ENCODE measurements around the gene FCHSD2. TPM values are rescaled to one million over a fixed set of nuclear protein-coding genes. Genes with fewer than 3 reads are reported as not detected.

FCHSD2 gene
- total and polyA plus RNA-seq, 2 of the 13 experiments (the other 11 are each of a cell fraction or from before 2014, with no cell fraction given): 20.5 to 24.8 TPM

DNA sequence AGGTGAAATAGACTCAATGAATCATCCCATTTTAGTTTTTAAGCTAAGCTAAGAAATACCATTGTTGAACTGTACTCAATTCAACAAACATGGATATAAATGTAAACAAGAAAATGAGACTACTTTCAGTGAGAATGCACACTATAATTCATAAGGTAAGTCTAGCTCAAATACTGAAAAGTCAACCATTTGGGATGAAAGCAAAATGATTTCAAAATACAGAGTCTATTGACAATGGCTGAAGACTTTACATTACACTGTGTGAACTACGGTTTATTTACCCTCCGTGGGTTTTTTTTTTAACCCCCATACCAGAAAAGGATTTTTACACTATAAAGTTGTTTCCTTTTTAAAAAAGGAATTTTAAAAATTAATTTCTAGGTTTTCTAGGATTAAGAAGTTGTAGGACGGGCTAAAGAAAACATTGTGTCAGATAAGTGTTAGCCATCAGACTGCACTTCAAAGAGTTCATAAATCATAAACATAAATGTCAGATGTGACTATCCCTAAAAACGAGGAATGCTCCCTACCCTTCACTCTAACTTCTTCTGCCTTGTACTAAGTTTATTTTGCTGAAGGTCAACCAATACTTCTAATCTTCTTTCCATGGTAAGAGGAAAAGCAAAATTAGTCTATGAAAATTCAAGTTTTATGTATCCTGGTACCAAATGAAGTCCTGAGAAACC is 83.0 kb downstream of the FCHSD2 start (continued):
- TF ChIP-seq, protein P1, sequence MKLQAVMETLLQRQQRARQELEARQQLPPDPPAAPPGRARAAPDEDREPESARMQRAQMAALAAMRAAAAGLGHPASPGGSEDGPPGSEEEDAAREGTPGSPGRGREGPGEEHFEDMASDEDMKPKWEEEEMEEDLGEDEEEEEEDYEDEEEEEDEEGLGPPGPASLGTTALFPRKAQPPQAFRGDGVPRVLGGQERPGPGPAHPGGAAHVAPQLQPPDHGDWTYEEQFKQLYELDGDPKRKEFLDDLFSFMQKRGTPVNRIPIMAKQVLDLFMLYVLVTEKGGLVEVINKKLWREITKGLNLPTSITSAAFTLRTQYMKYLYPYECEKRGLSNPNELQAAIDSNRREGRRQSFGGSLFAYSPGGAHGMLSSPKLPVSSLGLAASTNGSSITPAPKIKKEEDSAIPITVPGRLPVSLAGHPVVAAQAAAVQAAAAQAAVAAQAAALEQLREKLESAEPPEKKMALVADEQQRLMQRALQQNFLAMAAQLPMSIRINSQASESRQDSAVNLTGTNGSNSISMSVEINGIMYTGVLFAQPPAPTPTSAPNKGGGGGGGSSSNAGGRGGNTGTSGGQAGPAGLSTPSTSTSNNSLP (IDR thresholded peaks at IDR 0.05; ENCODE audit: low read depth, low read length): peak; percentile 70
- TF ChIP-seq ZNF329 (CRISPR knock-in tag; IDR thresholded peaks at IDR 0.05; ENCODE audit: low read depth) (no peak), ELF3 (CRISPR knock-in tag; IDR thresholded peaks at IDR 0.05) (0 out of 2 replicates have a peak, but pooled peaks have one; percentile 20), ZNF709 (CRISPR knock-in tag; IDR thresholded peaks at IDR 0.05) (no peak), ZNF333 (CRISPR knock-in tag; IDR thresholded peaks at IDR 0.05; ENCODE audit: borderline replicate concordance) (no peak), RFXANK (CRISPR knock-in tag; IDR thresholded peaks at IDR 0.05) (no peak), FOXP1 (IDR thresholded peaks at IDR 0.05) (no peak), FOXP1 (CRISPR knock-in tag; IDR thresholded peaks at IDR 0.05) (peak; percentile 46; the same call in 1 of the 2 replicates), ISL2 (CRISPR knock-in tag; IDR thresholded peaks at IDR 0.05) (peak; percentile 84), BCL6 (CRISPR knock-in tag; IDR thresholded peaks at IDR 0.05) (peak; percentile 83), SAP130 (CRISPR knock-in tag; IDR thresholded peaks at IDR 0.05; ENCODE audit: low read depth) (peak; percentile 54), MBD4 (IDR thresholded peaks at IDR 0.05; ENCODE audit: borderline replicate concordance, low read length) (no peak), ONECUT2 (CRISPR knock-in tag; IDR thresholded peaks at IDR 0.05) (no peak), DPF2 (CRISPR knock-in tag; IDR thresholded peaks at IDR 0.05; ENCODE audit: borderline replicate concordance, low read depth) (0 out of 2 replicates have a peak, but pooled peaks have one; percentile 40)
- TF ChIP-seq, protein P2, sequence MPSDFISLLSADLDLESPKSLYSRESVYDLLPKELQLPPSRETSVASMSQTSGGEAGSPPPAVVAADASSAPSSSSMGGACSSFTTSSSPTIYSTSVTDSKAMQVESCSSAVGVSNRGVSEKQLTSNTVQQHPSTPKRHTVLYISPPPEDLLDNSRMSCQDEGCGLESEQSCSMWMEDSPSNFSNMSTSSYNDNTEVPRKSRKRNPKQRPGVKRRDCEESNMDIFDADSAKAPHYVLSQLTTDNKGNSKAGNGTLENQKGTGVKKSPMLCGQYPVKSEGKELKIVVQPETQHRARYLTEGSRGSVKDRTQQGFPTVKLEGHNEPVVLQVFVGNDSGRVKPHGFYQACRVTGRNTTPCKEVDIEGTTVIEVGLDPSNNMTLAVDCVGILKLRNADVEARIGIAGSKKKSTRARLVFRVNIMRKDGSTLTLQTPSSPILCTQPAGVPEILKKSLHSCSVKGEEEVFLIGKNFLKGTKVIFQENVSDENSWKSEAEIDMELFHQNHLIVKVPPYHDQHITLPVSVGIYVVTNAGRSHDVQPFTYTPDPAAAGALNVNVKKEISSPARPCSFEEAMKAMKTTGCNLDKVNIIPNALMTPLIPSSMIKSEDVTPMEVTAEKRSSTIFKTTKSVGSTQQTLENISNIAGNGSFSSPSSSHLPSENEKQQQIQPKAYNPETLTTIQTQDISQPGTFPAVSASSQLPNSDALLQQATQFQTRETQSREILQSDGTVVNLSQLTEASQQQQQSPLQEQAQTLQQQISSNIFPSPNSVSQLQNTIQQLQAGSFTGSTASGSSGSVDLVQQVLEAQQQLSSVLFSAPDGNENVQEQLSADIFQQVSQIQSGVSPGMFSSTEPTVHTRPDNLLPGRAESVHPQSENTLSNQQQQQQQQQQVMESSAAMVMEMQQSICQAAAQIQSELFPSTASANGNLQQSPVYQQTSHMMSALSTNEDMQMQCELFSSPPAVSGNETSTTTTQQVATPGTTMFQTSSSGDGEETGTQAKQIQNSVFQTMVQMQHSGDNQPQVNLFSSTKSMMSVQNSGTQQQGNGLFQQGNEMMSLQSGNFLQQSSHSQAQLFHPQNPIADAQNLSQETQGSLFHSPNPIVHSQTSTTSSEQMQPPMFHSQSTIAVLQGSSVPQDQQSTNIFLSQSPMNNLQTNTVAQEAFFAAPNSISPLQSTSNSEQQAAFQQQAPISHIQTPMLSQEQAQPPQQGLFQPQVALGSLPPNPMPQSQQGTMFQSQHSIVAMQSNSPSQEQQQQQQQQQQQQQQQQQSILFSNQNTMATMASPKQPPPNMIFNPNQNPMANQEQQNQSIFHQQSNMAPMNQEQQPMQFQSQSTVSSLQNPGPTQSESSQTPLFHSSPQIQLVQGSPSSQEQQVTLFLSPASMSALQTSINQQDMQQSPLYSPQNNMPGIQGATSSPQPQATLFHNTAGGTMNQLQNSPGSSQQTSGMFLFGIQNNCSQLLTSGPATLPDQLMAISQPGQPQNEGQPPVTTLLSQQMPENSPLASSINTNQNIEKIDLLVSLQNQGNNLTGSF (CRISPR knock-in tag; IDR thresholded peaks at IDR 0.05): no peak
- TF ChIP-seq, protein P3, sequence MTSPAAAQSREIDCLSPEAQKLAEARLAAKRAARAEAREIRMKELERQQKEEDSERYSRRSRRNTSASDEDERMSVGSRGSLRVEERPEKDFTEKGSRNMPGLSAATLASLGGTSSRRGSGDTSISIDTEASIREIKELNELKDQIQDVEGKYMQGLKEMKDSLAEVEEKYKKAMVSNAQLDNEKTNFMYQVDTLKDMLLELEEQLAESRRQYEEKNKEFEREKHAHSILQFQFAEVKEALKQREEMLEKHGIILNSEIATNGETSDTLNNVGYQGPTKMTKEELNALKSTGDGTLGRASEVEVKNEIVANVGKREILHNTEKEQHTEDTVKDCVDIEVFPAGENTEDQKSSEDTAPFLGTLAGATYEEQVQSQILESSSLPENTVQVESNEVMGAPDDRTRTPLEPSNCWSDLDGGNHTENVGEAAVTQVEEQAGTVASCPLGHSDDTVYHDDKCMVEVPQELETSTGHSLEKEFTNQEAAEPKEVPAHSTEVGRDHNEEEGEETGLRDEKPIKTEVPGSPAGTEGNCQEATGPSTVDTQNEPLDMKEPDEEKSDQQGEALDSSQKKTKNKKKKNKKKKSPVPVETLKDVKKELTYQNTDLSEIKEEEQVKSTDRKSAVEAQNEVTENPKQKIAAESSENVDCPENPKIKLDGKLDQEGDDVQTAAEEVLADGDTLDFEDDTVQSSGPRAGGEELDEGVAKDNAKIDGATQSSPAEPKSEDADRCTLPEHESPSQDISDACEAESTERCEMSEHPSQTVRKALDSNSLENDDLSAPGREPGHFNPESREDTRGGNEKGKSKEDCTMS (CRISPR knock-in tag; conservative IDR thresholded peaks at IDR 0.05): no peak
- TF ChIP-seq, protein P4, sequence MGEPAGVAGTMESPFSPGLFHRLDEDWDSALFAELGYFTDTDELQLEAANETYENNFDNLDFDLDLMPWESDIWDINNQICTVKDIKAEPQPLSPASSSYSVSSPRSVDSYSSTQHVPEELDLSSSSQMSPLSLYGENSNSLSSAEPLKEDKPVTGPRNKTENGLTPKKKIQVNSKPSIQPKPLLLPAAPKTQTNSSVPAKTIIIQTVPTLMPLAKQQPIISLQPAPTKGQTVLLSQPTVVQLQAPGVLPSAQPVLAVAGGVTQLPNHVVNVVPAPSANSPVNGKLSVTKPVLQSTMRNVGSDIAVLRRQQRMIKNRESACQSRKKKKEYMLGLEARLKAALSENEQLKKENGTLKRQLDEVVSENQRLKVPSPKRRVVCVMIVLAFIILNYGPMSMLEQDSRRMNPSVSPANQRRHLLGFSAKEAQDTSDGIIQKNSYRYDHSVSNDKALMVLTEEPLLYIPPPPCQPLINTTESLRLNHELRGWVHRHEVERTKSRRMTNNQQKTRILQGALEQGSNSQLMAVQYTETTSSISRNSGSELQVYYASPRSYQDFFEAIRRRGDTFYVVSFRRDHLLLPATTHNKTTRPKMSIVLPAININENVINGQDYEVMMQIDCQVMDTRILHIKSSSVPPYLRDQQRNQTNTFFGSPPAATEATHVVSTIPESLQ (CRISPR knock-in tag; conservative IDR thresholded peaks at IDR 0.05): no peak
